ENCODE data around the gene HSP90AB1.
A peak's percentile ranks its signal among the peaks of the same experiment; 100 is the strongest.
"Not testable (repeated sequence)": the region's sequence is repeated elsewhere in the genome, so short reads cannot be mapped to it uniquely, and the experiment has no call there.

The HSP90AB1 gene

DNA sequence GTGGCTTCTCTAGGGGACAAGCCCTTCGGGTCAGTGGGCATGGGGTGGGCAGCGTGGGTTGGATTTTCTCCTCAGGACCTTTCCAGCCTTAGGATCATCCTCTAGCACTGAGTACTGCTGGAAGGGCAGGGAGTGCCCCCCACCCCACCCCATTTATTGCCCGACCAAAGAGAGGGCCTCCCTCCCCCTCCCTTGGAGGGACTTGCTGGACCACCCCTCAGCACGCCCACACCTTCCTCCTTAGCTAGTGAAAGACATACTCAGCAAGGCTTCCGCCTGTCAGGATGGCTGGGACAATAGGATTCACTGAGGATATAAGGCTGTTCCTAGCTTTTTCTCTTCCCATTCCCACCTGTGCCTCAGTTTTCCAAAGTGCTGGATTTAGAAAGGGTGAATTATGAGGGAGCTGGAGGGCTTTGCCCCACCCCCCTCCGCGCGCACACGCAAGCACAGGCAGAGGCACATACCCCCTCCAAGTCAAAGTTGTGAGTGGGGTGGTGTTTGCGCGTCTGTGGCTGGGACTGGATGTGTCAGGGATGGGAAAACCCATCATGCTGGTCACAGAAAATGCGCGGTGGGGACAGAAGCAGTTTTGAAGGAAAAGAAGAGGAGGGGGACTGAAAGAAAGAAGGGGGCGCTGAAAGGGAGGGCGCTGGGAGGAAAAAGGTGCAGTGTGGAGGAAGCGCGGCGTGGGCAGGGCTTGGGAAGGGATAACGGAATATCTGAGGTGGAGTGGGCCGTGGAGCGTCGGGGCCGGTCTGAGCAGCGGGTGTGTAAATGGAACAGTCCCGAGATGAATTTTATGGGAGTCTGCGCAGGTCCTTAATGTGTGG lies 24.2 kb upstream of the HSP90AB1 start:
- ATAC-seq: peak in 1 of 2 donors; percentile 1

DNA sequence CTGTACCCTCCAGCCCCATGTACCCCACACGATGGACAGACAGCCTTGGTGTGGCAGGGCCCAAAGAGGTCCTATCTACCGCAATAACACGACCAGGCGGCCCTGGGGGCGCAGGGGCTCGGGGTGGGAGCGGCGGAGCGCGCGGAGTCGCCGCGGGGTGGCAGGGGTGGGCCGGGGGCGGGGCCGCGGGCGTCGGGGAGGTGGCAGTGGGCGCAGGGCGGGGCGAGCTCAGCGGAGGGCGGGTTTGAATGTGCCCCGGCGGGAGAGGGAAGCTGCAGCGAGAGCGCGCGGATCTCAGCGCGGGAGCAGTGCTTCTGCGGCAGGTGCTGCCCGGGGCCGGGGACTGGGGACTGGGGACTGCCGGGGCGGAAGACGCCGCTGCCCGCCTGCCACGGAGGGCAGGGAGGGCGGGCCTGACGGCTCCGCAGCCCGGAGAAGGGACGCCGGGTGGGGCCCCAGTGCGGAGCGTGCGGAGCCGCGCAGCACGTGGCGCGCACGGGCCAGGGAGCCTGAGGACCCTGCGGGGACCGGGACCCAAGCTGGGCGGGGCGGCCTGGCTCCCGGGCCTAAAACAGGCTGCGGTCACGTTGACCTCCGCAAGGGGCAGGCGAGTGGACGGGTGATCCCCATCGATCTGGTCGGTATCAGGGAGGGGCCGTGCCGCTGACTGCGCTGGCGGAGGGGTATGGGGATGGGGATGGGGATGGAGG lies 23.4 kb upstream of the HSP90AB1 start, which contains the start of gene SLC29A1:
TSS of gene SLC29A1 (plus strand) at position 277 of the 710 bp plus-strand sequence. CDS start 3,719 bp downstream, outside the sequence.
- peak; percentile 75 to 78 for ATAC-seq

DNA sequence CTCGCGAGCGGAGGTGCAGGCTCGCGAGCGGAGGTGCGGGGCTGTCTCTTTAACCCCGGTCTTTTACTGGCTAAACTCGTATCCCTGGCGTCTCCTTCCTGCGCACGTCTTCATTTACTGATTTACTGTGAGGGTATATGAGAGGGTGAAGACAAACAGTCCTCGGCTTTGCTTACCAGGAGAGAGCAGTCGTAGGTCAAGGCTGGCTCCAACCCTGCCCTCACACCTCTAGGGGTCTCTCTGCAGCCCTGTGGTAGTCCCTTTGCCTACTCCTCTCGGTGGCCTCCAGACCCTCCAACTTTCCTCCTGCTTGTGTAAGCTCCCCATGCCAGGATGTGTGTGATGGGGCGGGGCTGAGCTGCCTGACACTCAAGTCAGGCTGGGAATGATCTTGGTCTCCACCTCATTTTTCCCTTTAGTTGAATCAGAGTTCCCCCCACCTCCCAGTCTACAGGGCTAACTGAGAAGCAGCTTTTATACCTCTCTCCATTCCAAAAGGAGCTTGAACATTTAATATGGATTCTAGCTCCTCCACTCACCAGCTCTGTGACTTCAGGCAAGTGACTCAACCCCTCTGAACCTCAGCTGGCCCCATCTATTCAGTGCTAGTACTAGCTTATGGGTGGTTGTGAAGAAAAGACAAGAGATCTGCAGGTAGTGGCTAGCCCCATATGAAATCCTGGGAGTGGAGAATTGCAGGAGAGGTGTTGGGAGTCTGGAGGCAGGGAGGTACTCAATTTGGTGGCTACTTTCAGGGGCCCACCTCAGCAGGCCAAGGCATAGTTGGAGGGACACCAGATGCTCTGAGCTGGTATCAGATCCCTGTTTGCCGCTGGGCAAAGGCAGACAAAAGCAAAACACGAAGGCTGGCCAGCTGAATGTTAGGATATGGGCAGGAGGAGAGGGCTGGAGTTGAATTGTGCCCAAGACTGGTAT lies 22.6 kb upstream of the HSP90AB1 start:
- peak; percentile 21 to 31 for ATAC-seq

DNA sequence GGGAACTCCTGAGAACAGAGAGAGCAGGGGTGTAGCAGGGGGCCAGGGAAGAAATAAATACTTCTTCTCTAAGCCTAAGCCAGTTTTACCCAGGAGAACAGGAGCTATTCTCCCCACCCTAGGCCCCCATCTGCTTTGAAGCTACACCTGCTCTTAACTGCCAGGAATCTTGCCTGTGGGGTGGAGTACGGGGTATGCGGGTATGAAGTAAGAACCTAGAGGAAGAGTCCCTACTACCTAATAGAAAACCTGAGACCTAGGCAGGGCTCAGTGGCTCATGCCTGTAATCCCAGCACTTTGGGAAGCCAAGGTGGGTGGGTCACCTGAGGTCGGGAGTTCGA lies 22.0 kb upstream of the HSP90AB1 start:
- ATAC-seq: no peak

DNA sequence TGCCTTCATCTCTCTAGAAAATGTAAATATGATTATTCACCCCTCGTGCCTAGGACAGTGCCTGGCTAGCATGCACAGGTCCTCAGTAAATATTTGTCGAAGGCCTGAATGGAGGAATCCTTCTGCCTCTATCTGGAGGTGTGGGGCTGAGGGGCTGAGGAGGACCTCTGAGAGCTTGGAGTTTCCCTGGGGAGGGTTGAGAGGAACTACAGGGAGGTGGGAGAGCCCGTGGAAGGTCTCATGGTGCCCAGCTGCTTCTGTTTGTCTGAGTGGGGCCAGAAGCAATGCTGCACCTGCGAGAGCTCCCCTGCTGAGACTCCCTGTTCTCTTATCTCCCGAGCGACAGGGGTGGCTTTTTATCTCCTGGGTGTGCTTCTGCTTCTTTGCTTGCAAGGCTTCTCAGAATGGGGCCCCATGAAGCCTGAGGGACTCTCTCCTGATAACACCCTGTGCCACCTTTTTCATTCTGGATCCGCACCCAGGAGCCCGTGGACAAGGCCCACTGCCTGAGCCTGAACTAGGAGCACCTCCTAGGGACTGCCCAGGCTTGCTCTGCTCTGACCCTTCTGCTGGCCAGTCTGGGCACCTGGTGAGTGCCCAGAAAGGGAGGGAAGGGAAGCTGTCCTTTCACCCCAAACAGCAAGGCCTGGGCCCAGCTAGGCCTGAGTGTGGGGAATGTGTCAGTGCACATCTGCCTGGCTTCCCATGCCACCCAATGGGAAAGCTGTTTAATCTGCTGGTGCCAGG lies 21.1 kb upstream of the HSP90AB1 start:
- ATAC-seq: no peak

DNA sequence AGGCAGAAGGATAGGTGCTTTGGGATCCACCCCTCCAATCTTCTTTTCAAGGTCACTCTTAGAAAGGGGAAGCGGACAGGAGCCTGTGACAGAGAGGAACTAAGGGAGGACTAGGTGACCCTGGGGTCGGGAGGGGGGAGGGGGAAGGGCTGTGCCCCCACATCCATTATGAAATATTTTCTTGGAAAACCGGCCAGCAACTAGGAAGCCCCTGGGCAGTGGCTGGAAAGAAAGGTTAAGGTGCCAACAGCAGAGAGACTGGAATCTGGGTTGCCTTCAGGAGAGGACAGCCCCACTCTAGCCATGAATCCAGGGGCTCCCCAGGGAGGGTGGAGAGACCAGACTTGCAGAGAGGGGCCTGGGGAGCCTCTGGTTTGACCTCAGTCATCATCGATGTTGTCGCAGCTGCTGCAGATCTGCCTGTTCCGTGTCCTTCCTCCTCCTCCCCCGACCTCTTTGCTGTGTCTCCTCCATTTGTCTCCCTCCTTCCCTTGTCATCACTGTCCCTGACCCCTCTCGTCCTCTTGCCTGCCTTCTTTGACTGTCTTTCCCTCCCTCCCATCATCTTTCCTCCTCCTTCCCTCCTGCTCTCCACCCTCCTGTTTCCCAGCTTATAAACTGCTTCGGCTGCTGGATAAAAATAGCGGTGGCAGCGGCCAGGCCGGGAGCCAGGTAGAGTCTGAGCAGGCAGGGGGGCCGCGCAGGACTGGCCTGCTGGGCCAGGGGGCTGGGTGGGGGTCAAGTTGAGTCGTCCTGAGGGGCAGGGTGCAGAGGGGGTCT lies 20.3 kb upstream of the HSP90AB1 start:
- no peak for ATAC-seq

DNA sequence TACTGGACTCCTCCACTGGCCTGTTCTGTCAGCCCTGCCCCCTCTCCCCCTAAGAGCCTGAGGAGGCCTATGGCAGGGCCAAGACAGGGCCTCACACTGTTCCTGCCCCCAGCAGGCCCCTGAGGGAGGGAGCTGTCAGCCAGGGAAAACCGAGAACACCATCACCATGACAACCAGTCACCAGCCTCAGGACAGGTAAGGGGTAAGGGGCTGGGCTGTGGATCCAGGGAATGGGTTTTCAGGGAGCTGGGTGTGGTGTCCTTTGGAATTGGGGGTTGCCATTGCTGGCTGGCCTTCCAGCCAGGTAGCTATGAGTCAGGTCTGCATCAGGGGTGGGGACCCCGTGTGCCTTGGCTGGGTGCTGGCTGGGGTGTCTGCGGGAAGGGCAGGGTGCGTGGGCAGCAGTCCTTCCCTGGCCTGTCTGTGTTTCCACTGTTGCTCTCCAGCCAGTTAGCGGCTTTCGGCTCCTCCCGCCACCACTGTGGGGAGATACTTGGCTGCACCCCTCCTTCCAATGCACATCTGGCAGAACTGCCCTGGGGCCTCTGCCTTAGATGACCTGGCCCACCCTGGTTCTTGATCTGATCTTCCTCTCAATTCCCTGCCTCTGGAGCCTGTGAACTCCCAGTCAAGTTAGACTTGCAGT lies 19.6 kb upstream of the HSP90AB1 start:
- no peak for ATAC-seq

DNA sequence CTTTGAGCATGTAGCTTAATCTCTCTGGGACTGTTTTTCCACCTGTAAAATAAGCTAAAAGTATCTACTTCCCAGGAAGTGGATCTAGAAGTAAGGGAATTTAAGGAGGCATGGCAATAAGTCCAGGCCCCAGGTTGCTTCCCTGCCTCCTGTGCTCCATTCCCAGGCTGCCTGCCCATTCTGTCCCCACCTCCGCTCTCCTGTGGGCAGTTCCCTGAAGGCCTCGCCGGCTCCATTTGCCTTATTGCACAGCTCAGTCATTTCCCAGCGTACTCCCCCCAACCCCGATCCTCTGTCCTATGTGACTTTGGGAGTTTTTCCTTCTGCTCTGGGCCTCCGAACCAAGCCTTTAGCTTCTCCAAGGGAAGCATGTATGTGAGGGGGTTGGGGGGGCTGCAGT lies 18.9 kb upstream of the HSP90AB1 start:
- no peak for ATAC-seq

DNA sequence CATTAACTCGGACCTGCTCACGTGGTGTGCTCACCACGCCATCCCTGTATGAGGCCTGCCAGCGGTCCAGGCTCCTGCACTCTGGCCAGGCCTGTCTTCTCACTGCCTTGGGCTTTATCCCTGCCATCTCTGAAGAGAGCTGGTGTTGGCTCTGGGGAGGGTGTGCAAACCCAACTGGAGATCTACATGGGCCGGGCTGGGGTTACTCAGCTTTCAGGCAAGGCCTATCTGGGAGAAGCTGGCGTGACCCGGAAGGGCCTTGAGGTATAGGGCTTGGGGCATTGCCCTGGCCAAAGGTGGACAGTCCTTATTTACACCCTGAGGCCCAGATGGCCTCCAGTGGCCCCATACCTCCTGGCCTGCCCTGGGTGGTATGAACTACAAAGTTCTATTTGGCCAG lies 18.5 kb upstream of the HSP90AB1 start:
- no peak for ATAC-seq

DNA sequence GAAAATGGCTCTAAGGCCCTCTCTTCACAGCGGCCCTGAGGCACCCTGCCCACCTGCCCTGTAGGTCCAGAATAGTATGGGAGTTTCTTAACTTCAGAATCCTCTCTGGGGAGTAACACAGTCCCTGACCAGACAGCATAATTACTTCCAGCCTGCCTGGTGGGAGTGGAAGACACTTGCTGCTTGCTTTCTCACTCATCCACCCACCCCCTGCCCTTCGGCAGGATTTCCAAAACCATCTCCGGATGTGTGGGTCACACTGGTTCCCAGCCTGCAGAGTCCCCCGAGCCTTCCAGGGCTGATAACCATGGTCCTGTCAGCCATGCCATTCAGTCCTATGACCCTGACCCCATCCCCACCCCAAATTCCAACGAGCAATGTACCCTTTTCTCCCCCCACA lies 18.1 kb upstream of the HSP90AB1 start:
- ATAC-seq: no peak

DNA sequence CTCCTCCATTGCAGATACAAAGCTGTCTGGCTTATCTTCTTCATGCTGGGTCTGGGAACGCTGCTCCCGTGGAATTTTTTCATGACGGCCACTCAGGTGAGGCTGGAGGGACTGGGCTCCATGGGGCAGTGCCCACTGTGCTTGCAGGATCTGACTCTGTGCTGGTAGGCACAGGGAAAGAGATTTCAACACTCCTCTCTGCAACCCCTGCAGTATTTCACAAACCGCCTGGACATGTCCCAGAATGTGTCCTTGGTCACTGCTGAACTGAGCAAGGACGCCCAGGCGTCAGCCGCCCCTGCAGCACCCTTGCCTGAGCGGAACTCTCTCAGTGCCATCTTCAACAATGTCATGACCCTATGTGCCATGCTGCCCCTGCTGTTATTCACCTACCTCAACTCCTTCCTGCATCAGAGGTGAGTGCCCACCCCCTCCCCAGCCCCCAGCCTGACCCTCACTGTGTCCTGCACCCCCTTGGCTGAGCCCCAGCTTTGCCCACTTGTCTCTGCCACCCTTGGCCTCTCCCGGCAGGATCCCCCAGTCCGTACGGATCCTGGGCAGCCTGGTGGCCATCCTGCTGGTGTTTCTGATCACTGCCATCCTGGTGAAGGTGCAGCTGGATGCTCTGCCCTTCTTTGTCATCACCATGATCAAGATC lies 17.4 kb upstream of the HSP90AB1 start:
- ATAC-seq: no peak

DNA sequence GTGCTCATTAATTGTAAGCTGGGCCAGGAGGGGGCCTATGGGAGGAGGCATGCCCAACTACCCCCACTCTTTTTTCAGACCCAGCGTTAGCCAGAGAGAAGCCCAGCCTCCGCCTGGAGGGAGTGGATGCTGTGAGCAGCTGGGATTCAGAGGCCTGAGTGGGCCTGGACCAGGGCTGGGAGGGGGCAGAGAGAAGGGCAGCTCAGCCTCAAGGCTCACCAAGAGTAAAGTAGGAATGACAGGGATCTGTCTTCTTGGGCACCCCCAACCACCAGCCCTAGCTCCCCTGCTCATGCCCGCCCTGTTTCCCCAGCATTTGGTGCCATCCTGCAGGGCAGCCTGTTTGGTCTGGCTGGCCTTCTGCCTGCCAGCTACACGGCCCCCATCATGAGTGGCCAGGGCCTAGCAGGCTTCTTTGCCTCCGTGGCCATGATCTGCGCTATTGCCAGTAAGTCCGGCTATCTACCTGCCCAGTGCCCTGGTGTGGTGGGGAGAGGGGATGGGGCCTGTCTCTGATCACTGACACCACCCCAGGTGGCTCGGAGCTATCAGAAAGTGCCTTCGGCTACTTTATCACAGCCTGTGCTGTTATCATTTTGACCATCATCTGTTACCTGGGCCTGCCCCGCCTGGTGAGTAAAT lies 16.7 kb upstream of the HSP90AB1 start:
- ATAC-seq: no peak

DNA sequence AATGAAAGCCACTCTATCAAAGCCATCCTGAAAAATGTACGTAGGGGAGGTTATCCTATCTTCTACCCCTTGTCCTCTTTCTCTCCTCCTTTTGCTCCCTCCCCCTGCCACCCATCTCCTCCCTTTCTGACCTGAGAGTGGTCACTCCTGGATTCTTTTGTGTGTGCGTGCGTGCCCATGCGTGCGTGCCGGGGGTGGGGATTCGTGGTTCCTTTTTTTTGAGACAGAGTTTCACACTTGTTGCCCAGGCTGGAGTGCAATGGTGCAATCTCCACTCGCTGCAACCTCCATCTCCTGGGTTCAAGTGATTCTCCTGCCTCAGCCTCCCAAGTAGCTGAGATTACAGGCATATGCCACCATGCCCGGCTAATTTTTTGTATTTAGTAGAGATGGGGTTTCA lies 15.5 kb upstream of the HSP90AB1 start:
- not testable (repeated sequence) for ATAC-seq

DNA sequence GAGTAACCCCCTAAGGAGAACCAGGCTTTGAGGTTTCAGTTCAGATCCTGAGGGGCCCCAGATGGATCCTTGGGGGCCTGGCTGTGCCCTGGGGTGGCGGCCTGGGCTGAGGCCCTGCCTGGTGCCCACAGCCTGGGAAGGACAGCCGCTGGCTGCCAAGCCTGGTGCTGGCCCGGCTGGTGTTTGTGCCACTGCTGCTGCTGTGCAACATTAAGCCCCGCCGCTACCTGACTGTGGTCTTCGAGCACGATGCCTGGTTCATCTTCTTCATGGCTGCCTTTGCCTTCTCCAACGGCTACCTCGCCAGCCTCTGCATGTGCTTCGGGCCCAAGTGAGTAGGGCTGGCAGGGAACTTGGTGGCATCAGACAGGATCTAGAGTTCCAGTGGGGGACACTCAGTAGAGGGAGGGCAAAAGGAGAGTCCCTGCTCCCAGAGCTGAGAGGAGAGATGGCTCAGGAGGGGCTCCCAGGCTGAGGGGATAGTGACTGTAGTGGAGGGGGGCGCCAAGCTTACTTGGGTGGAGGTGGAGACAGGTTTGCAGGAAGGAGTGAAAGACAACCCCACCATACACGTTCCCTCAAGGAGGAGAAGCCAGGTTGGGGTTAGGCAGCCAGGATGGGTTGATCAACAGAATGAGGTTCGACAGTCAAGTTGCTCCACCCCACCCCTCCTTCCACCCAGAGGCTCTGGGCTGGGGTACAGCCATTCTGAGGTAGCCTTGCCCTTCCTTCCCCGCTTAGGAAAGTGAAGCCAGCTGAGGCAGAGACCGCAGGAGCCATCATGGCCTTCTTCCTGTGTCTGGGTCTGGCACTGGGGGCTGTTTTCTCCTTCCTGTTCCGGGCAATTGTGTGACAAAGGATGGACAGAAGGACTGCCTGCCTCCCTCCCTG lies 14.0 kb upstream of the HSP90AB1 start:
- no peak for ATAC-seq

DNA sequence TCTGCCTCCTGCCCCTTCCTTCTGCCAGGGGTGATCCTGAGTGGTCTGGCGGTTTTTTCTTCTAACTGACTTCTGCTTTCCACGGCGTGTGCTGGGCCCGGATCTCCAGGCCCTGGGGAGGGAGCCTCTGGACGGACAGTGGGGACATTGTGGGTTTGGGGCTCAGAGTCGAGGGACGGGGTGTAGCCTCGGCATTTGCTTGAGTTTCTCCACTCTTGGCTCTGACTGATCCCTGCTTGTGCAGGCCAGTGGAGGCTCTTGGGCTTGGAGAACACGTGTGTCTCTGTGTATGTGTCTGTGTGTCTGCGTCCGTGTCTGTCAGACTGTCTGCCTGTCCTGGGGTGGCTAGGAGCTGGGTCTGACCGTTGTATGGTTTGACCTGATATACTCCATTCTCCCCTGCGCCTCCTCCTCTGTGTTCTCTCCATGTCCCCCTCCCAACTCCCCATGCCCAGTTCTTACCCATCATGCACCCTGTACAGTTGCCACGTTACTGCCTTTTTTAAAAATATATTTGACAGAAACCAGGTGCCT lies 13.3 kb upstream of the HSP90AB1 start:
- ATAC-seq: no peak

DNA sequence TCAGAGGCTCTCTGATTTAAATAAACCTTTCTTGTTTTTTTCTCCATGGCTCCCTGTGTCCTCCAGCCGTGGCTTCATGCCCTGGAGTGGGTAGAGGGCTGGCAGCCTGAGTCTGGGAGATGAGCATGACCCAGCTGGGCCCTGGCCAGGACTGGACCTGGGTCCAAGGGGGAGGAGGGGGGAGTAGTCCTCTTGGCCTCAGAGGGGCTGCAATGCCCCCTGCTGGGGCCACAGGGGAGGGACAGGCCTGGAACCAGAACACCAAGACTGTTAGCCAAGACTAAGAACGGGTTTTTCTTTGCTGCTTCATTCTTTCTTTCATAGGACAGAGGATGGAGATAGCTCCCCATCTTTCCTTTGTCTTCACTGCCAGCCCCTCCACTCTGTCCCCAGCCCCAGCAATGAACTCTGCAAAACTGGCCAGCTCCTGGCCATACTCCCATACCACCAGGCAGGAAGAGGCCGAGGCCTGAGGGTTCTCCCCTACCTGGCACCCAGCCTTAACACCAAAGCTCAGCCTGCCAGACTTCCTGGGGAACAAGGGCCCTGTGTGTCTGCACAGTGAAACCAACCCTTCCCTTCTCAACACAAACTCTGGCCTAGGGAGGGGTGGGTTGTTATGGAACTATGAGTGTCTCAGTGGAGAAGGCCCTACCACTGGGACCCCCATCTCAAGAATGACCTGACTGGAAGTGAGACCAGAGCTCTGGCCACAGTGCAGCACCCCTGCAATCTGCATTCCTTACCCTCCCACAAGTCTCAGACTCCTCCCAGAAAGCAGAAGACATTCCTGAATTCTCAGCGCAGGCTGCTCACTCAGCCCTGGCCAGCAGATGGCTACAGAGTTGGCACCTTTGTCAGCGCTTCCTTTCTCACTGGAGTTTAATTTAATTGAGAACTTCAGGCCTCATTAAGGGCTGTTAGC lies 12.5 kb upstream of the HSP90AB1 start:
- no peak for ATAC-seq

DNA sequence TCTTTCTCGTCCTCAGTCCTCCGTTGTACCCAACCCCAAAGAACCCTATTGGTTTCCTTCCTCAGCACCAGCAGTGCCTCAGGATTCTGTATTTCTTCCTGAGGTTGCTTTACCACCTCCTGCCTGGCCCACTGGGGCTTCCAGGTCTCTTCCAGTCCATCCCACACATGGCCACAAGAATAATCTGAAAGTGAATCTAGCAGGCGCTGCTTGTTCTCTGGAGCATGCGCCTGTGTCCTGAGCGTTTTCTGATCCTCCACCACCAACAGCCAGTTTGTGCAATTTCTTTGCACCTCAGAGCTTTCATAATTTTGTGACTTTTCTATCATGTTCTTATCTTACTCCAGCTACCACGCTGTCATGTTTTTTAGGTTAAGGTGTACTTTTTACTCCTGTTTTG lies 11.6 kb upstream of the HSP90AB1 start:
- no peak for ATAC-seq

Data from activated CD4-positive, CD25-positive, alpha-beta regulatory T cell treated with anti-CD3 and anti-CD28 coated beads, Interleukin-2, amount 50 U/mL, for 24 hours (primary cell).